Measurements from ENCODE around the gene CPVL. TPM values are rescaled to one million over a fixed set of nuclear protein-coding genes. Genes with fewer than 3 reads are reported as not detected.

Gene CPVL
- polyA plus RNA-seq, 3 donors, result 410 to 1,111 (median 1,108) TPM

DNA sequence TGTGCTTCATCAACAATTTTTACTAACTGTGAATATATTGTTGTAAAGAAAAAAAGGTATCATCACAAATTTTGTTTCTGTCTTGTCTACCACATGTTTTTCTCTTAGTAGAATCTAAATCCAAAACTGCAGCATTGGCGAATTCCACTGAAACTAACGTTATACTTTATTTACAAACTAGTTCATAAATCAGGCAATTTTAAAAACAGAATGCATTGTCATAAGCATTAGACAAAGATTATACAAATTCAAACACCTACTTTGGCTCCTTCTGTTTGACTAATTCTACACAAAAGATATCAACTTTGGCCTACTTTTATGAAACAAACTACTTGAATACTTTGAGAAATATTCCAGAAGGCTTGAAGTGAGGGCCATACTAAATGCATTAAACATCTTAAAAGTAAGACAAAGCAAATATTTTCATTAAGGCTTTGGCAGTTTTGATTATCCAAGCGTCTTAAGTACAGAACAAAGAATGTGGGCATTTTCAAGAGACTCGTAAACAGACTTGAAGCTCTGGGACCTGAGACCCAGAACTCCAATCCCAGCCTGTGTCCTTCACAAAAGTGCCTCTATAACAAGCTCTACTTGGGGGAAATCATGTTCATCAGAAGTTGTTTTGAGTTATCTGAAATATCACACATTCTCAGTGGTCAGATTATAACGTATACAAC, 81.0 kb downstream of the CPVL start:
- H4K20me1 ChIP-seq (ENCODE audit: insufficient read depth, low read length), result peaks cover 64% of the 10 kb centered on the region
- H3K4me1 Mint-ChIP-seq, result no peaks in the 10 kb centered on the region
- DNase-seq, result no peak
- intact Hi-C loops (cut with micrococcal nuclease), result no loop called here
- H2AFZ ChIP-seq (ENCODE audit: insufficient read depth, low read depth, low read length, poor library complexity, severe bottlenecking), result no peak overlapping the region
- no peak overlapping the region for H3K4me3 ChIP-seq (replicated peaks in 1 of 3; ENCODE audit: low read depth in 2 of 3, low read length in 3 of 3)
- no peak overlapping the region for H3K4me3 Mint-ChIP-seq
- H3K36me3 ChIP-seq (replicated peaks in 1 of 2; ENCODE audit: control insufficient read depth in 1 of 2, insufficient read depth in 2 of 2, low read length in 2 of 2), result peaks cover 68 to 99% of the 10 kb centered on the region in 2 donors
- H3K27ac ChIP-seq (ENCODE audit: low read depth in 1 of 2, low read length in 2 of 2), result peak overlapping the region in 1 of 2 donors; percentile 20
- TF ChIP-seq CTCF (IDR thresholded peaks at IDR 0.05), result no peak
- peaks cover 44 to 55% of the 10 kb centered on the region in 2 donors for H3K36me3 Mint-ChIP-seq
- no peak overlapping the region for H3K4me2 ChIP-seq (replicated peaks; ENCODE audit: extremely low read depth, low read length, poor library complexity, severe bottlenecking)
- H3K9ac ChIP-seq (ENCODE audit: insufficient read depth, low read length, poor library complexity, severe bottlenecking), result no peak overlapping the region
- no peaks in the 10 kb centered on the region for H3K4me1 ChIP-seq (ENCODE audit: control insufficient read depth in 1 of 2, insufficient read depth in 2 of 2, low read length in 2 of 2)
- no peaks in the 10 kb centered on the region for H3K9me3 ChIP-seq (replicated peaks in 1 of 2; ENCODE audit: control insufficient read depth in 1 of 2, insufficient read depth in 1 of 2, low read length in 2 of 2)
- no peaks in the 10 kb centered on the region for H3K27me3 ChIP-seq (ENCODE audit: control insufficient read depth in 2 of 2, insufficient read depth in 2 of 2, low read length in 2 of 2)
- no peak overlapping the region for H3K27ac Mint-ChIP-seq
- no peaks in the 10 kb centered on the region for H3K79me2 ChIP-seq (ENCODE audit: insufficient read depth, low read length)
- H3K27me3 Mint-ChIP-seq (ENCODE audit: low read depth in 3 of 3), result peaks cover 0 to 5% (median 2%) of the 10 kb centered on the region in 3 donors
- 93% methylated on average over 2 of the region's 5 CpGs for WGBS (ENCODE audit: insufficient coverage)
- peaks cover 0 to 4% (median 0%) of the 10 kb centered on the region in 7 donors for H3K9me3 Mint-ChIP-seq

DNA sequence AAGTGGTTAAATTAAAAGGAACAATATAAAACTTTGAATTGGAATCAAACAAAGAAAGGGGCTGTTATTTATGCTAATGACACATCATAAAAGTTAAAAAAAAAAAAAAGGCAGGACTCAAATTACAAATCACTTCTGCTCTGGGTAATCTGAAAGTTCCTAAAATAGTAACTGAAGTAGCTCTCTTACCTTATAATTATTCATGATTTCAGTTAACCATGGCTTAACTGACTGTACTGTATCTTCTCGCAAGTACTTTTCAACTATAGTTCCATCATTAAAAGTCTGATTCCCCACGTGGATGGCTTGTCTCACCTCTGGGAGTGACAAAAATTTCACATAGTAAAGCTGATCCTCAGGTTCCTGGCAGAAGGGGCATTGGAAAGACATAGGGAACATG, 82.5 kb downstream of the CPVL start:
- Mint-ChIP-seq H3K4me3 (no peak overlapping the region), H3K36me3 (peaks cover 44 to 56% of the 10 kb centered on the region in 2 donors), H3K4me1 (no peaks in the 10 kb centered on the region), H3K27me3 (ENCODE audit: low read depth in 3 of 3) (peaks cover 0 to 5% (median 2%) of the 10 kb centered on the region in 3 donors), H3K27ac (peak overlapping the region in 1 of 7 donors; percentile 28), H3K9me3 (peaks cover 0 to 4% (median 2%) of the 10 kb centered on the region in 7 donors)
- intact Hi-C loops (cut with micrococcal nuclease), result no loop called here
- H3K9me3 ChIP-seq (replicated peaks in 1 of 2; ENCODE audit: control insufficient read depth in 1 of 2, insufficient read depth in 1 of 2, low read length in 2 of 2), result no peaks in the 10 kb centered on the region
- H3K4me2 ChIP-seq (replicated peaks; ENCODE audit: extremely low read depth, low read length, poor library complexity, severe bottlenecking), result no peak overlapping the region
- WGBS (ENCODE audit: insufficient coverage), result no CpG with 5 or more reads among the region's 2 CpGs
- no peak overlapping the region for H3K4me3 ChIP-seq (replicated peaks in 1 of 3; ENCODE audit: low read depth in 2 of 3, low read length in 3 of 3)
- no peaks in the 10 kb centered on the region for H3K4me1 ChIP-seq (ENCODE audit: control insufficient read depth in 1 of 2, insufficient read depth in 2 of 2, low read length in 2 of 2)
- DNase-seq, result no peak
- no peaks in the 10 kb centered on the region for H3K27me3 ChIP-seq (ENCODE audit: control insufficient read depth in 2 of 2, insufficient read depth in 2 of 2, low read length in 2 of 2)
- H3K79me2 ChIP-seq (ENCODE audit: insufficient read depth, low read length), result no peaks in the 10 kb centered on the region
- H3K27ac ChIP-seq (ENCODE audit: low read depth in 1 of 2, low read length in 2 of 2), result no peak overlapping the region
- no peak overlapping the region for H3K9ac ChIP-seq (ENCODE audit: insufficient read depth, low read length, poor library complexity, severe bottlenecking)
- no peak for TF ChIP-seq CTCF (IDR thresholded peaks at IDR 0.05)
- peaks cover 72% of the 10 kb centered on the region for H4K20me1 ChIP-seq (ENCODE audit: insufficient read depth, low read length)
- no peak overlapping the region for H2AFZ ChIP-seq (ENCODE audit: insufficient read depth, low read depth, low read length, poor library complexity, severe bottlenecking)
- H3K36me3 ChIP-seq (replicated peaks in 1 of 2; ENCODE audit: control insufficient read depth in 1 of 2, insufficient read depth in 2 of 2, low read length in 2 of 2), result peaks cover 61 to 99% of the 10 kb centered on the region in 2 donors

Data from CD14-positive monocyte (primary cell).